Measurements from ENCODE around the gene SLC8B1. TPM values are rescaled to one million over a fixed set of nuclear protein-coding genes. Genes with fewer than 3 reads are reported as not detected.

Gene SLC8B1
- total RNA-seq, 1 experiment from 2014 or later, result 13.0 TPM

DNA sequence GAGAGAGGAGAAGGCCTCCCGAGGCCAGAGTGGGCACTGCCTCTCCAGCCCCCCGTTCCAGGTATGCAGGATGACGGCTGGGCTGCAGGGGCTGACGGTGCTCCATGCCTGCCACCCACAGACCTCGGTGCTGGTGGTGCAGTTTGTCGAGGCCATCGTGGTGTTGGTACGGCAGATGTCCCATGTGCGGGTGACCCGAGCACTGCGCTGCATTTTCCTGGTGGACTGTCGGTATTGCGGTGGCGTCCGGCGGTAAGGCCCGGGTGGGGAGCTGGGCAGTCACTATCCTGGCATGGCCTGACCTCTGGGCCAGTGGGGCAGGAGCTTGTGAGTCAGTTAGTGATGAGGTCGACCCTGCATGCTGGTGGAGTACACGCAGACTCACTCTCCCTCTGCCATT is 66.3 kb downstream of the SLC8B1 start:
- H3K27ac Mint-ChIP-seq (ENCODE audit: unreplicated experiment), result no peak overlapping the region
- no TSS peak for BruUV-seq (replicated peaks)
- no peak overlapping the region for H3K4me3 Mint-ChIP-seq (ENCODE audit: unreplicated experiment)
- ChIA-PET CTCF (no interaction called here), POLR2A (no interaction called here)
- TF ChIP-seq, protein P1, sequence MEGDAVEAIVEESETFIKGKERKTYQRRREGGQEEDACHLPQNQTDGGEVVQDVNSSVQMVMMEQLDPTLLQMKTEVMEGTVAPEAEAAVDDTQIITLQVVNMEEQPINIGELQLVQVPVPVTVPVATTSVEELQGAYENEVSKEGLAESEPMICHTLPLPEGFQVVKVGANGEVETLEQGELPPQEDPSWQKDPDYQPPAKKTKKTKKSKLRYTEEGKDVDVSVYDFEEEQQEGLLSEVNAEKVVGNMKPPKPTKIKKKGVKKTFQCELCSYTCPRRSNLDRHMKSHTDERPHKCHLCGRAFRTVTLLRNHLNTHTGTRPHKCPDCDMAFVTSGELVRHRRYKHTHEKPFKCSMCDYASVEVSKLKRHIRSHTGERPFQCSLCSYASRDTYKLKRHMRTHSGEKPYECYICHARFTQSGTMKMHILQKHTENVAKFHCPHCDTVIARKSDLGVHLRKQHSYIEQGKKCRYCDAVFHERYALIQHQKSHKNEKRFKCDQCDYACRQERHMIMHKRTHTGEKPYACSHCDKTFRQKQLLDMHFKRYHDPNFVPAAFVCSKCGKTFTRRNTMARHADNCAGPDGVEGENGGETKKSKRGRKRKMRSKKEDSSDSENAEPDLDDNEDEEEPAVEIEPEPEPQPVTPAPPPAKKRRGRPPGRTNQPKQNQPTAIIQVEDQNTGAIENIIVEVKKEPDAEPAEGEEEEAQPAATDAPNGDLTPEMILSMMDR (IDR thresholded peaks at IDR 0.05; ENCODE audit: insufficient read depth in 1 of 2, low read depth in 1 of 2, low read length in 1 of 2, severe bottlenecking in 1 of 2, unreplicated experiment in 1 of 2), result no peak
- no peak for DNase-seq
- no peaks in the 10 kb centered on the region for H3K27me3 ChIP-seq (replicated peaks; ENCODE audit: control insufficient read depth, insufficient read depth, low read length)
- H3K36me3 Mint-ChIP-seq (ENCODE audit: insufficient read depth, unreplicated experiment), result peaks cover 23% of the 10 kb centered on the region
- H3K9me3 ChIP-seq, result no peaks in the 10 kb centered on the region
- no peak overlapping the region for H3K4me3 ChIP-seq (ENCODE audit: low read depth, low read length)
- no peaks in the 10 kb centered on the region for H3K9me3 Mint-ChIP-seq (ENCODE audit: unreplicated experiment)
- peaks cover 12% of the 10 kb centered on the region for H3K4me1 ChIP-seq
- peaks cover 2% of the 10 kb centered on the region; the same call in 1 of the 2 replicates for H3K36me3 ChIP-seq (ENCODE audit: control insufficient read depth, insufficient read depth, low read length)
- H3K4me1 Mint-ChIP-seq (ENCODE audit: low read depth, unreplicated experiment), result peaks cover 8% of the 10 kb centered on the region
- H3K27me3 Mint-ChIP-seq (ENCODE audit: insufficient read depth, unreplicated experiment), result no peaks in the 10 kb centered on the region
- intact Hi-C loops (cut with micrococcal nuclease; ENCODE audit: unreplicated experiment), result no loop called here

DNA sequence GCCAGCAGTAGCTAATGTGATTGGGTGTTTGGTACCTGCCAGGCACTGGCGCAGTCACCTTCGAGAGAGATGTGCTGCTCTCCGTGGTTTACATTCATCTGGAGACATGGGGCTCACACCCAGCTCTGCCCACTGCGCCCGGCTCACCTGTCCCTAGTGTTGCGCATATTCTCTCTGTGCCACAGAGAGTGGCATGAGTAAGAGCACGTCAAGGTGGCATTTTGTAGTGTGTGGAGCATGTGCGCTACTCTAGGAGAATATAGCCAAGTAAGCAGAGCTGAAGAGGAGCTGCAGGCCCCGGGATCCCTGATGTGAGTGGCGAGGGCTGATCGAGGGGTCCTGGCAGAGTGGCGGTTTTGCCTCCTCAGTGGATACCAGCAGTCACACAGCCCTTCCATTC is 66.8 kb downstream of the SLC8B1 start:
- Histone ChIP-seq H3K9me3 (no peaks in the 10 kb centered on the region), H3K27me3 (replicated peaks; ENCODE audit: control insufficient read depth, insufficient read depth, low read length) (no peaks in the 10 kb centered on the region), H3K4me3 (ENCODE audit: low read depth, low read length) (no peak overlapping the region), H3K4me1 (peaks cover 12% of the 10 kb centered on the region), H3K36me3 (ENCODE audit: control insufficient read depth, insufficient read depth, low read length) (peaks cover 2% of the 10 kb centered on the region; the same call in 1 of the 2 replicates)
- H3K4me3 Mint-ChIP-seq (ENCODE audit: unreplicated experiment), result no peak overlapping the region
- H3K27ac Mint-ChIP-seq (ENCODE audit: unreplicated experiment), result no peak overlapping the region
- H3K9me3 Mint-ChIP-seq (ENCODE audit: unreplicated experiment), result no peaks in the 10 kb centered on the region
- TF ChIP-seq, protein P1 (IDR thresholded peaks at IDR 0.05; ENCODE audit: insufficient read depth in 1 of 2, low read depth in 1 of 2, low read length in 1 of 2, severe bottlenecking in 1 of 2, unreplicated experiment in 1 of 2), result no peak
- no peak for DNase-seq
- peaks cover 8% of the 10 kb centered on the region for H3K4me1 Mint-ChIP-seq (ENCODE audit: low read depth, unreplicated experiment)
- no peaks in the 10 kb centered on the region for H3K27me3 Mint-ChIP-seq (ENCODE audit: insufficient read depth, unreplicated experiment)
- intact Hi-C loops (cut with micrococcal nuclease; ENCODE audit: unreplicated experiment), result no loop called here
- ChIA-PET CTCF (no interaction called here), POLR2A (no interaction called here)
- H3K36me3 Mint-ChIP-seq (ENCODE audit: insufficient read depth, unreplicated experiment), result peaks cover 25% of the 10 kb centered on the region
- BruUV-seq (replicated peaks), result no TSS peak

DNA sequence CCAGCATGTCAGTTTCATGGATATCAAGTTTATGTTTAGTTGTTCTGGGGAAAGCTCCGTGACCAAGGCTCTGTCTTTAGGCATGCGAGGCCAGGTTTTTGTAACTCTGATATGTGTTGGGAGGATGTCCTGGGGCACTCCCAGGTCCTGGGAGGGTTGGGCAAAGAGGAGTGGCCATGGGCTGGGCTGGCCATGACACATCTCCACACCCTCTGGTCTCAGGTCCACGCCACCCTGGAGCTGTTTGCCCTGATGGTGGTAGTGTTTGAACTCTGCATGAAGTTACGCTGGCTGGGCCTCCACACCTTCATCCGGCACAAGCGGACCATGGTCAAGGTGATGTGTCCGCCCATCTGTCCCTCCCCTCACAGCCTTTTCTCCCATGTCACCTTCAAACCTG is 67.3 kb downstream of the SLC8B1 start:
- H3K4me3 Mint-ChIP-seq (ENCODE audit: unreplicated experiment), result no peak overlapping the region
- POLR2A ChIA-PET, result interaction anchor here (0.6 kb wide), 1 partner anchor 45 kb away, joined by 8 read pairs; no protein-coding TSS in a partner anchor
- H3K27ac Mint-ChIP-seq (ENCODE audit: unreplicated experiment), result no peak overlapping the region

More for the DNA sequence above, 67.3 kb downstream of the SLC8B1 start:
- H3K9me3 ChIP-seq, result no peaks in the 10 kb centered on the region
- peaks cover 3% of the 10 kb centered on the region; the same call in 1 of the 2 replicates for H3K36me3 ChIP-seq (ENCODE audit: control insufficient read depth, insufficient read depth, low read length)
- intact Hi-C loops (cut with micrococcal nuclease; ENCODE audit: unreplicated experiment), result no loop called here
- H3K27me3 ChIP-seq (replicated peaks; ENCODE audit: control insufficient read depth, insufficient read depth, low read length), result no peaks in the 10 kb centered on the region
- Mint-ChIP-seq H3K4me1 (ENCODE audit: low read depth, unreplicated experiment) (peaks cover 7% of the 10 kb centered on the region), H3K27me3 (ENCODE audit: insufficient read depth, unreplicated experiment) (no peaks in the 10 kb centered on the region), H3K9me3 (ENCODE audit: unreplicated experiment) (no peaks in the 10 kb centered on the region), H3K36me3 (ENCODE audit: insufficient read depth, unreplicated experiment) (peaks cover 25% of the 10 kb centered on the region)
- peaks cover 11% of the 10 kb centered on the region for H3K4me1 ChIP-seq
- TF ChIP-seq, protein P1 (IDR thresholded peaks at IDR 0.05; ENCODE audit: insufficient read depth in 1 of 2, low read depth in 1 of 2, low read length in 1 of 2, severe bottlenecking in 1 of 2, unreplicated experiment in 1 of 2), result no peak
- no peak for DNase-seq
- BruUV-seq (replicated peaks), result no TSS peak
- CTCF ChIA-PET, result no interaction called here
- no peak overlapping the region for H3K4me3 ChIP-seq (ENCODE audit: low read depth, low read length)
